ENCODE data around the gene SCEL.

DNA sequence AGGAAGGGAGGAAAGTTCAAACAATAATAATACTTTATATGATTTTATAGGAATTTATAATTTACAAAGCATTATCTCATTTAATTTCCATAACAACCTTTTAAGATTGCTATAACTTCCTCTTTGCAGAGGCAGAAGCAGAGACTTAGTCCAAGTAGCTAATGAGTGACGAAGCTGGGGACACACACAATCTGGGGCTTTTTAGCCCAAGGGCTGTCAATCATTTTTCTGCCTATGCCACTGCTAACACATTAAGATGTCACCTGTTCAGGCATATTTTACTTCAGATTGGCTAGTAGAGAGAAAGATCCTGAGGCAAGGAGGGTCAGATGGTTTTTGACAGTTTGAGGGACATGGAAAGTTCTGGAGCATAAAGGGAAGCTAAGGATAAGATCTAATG lies 12.6 kb downstream of the SCEL start:
- no peak for TF ChIP-seq FOSL1 (IDR thresholded peaks at IDR 0.05; ENCODE audit: low read depth)
- TF ChIP-seq, protein P1, sequence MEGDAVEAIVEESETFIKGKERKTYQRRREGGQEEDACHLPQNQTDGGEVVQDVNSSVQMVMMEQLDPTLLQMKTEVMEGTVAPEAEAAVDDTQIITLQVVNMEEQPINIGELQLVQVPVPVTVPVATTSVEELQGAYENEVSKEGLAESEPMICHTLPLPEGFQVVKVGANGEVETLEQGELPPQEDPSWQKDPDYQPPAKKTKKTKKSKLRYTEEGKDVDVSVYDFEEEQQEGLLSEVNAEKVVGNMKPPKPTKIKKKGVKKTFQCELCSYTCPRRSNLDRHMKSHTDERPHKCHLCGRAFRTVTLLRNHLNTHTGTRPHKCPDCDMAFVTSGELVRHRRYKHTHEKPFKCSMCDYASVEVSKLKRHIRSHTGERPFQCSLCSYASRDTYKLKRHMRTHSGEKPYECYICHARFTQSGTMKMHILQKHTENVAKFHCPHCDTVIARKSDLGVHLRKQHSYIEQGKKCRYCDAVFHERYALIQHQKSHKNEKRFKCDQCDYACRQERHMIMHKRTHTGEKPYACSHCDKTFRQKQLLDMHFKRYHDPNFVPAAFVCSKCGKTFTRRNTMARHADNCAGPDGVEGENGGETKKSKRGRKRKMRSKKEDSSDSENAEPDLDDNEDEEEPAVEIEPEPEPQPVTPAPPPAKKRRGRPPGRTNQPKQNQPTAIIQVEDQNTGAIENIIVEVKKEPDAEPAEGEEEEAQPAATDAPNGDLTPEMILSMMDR (IDR thresholded peaks at IDR 0.05 in 2 of 3, conservative IDR thresholded peaks at IDR 0.05 in 1 of 3; ENCODE audit: borderline replicate concordance in 1 of 3, insufficient read depth in 1 of 3, low read depth in 2 of 3, low read length in 2 of 3), result no peak
- TF ChIP-seq, protein P2, sequence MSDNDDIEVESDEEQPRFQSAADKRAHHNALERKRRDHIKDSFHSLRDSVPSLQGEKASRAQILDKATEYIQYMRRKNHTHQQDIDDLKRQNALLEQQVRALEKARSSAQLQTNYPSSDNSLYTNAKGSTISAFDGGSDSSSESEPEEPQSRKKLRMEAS (IDR thresholded peaks at IDR 0.05), result no peak
- no peak for TF ChIP-seq YY1 (IDR thresholded peaks at IDR 0.05; ENCODE audit: extremely low read depth, insufficient replicate concordance, low read depth, low read length)
- no peak for TF ChIP-seq EZH2 (IDR thresholded peaks at IDR 0.05)
- TF ChIP-seq POLR2AphosphoS5 (IDR thresholded peaks at IDR 0.05; ENCODE audit: low read depth, low read length), result no peak
- TF ChIP-seq POLR2A (IDR thresholded peaks at IDR 0.05; ENCODE audit: borderline replicate concordance, extremely low read depth, insufficient read depth, insufficient read length), result no peak
- TF ChIP-seq EGR1 (IDR thresholded peaks at IDR 0.05; ENCODE audit: low read depth), result no peak
- TF ChIP-seq, protein P3, sequence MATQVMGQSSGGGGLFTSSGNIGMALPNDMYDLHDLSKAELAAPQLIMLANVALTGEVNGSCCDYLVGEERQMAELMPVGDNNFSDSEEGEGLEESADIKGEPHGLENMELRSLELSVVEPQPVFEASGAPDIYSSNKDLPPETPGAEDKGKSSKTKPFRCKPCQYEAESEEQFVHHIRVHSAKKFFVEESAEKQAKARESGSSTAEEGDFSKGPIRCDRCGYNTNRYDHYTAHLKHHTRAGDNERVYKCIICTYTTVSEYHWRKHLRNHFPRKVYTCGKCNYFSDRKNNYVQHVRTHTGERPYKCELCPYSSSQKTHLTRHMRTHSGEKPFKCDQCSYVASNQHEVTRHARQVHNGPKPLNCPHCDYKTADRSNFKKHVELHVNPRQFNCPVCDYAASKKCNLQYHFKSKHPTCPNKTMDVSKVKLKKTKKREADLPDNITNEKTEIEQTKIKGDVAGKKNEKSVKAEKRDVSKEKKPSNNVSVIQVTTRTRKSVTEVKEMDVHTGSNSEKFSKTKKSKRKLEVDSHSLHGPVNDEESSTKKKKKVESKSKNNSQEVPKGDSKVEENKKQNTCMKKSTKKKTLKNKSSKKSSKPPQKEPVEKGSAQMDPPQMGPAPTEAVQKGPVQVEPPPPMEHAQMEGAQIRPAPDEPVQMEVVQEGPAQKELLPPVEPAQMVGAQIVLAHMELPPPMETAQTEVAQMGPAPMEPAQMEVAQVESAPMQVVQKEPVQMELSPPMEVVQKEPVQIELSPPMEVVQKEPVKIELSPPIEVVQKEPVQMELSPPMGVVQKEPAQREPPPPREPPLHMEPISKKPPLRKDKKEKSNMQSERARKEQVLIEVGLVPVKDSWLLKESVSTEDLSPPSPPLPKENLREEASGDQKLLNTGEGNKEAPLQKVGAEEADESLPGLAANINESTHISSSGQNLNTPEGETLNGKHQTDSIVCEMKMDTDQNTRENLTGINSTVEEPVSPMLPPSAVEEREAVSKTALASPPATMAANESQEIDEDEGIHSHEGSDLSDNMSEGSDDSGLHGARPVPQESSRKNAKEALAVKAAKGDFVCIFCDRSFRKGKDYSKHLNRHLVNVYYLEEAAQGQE (IDR thresholded peaks at IDR 0.05; ENCODE audit: low read depth), result no peak
